ENCODE data around the gene NLRP7.
"Not testable (repeated sequence)": the region's sequence is repeated elsewhere in the genome, so short reads cannot be mapped to it uniquely, and the experiment has no call there.

The NLRP7 gene

GRCh38 chr19:54919646-54920563 is 27.4 kb downstream of the NLRP7 start:
- not testable (repeated sequence) for DNase-seq

GRCh38 chr19:54918499-54918898 is 28.8 kb downstream of the NLRP7 start:
- DNase-seq, result no peak

- DNase-seq, result no peak
Observed at GRCh38 chr19:54916822-54917221, 30.5 kb downstream of the NLRP7 start.

GRCh38 chr19:54907899-54908298 is 39.4 kb downstream of the NLRP7 start:
- not testable (repeated sequence) for DNase-seq

GRCh38 chr19:54906819-54907218 is 40.5 kb downstream of the NLRP7 start:
- DNase-seq, result no peak

- DNase-seq, result no peak
Observed at GRCh38 chr19:54905803-54906511, 41.4 kb downstream of the NLRP7 start, which contains the start of gene NCR1. NCR1 (plus strand) TSS chr19:54906148; CDS start chr19:54906188, 40 bp downstream.

GRCh38 chr19:54905421-54905802 is 41.9 kb downstream of the NLRP7 start:
- no peak for DNase-seq

- DNase-seq, result not testable (repeated sequence)
Observed at GRCh38 chr19:54904261-54904660, 43.1 kb downstream of the NLRP7 start.

- no peak for DNase-seq
Observed at GRCh38 chr19:54903303-54903702, 44.0 kb downstream of the NLRP7 start.

GRCh38 chr19:54902061-54902460 is 45.3 kb downstream of the NLRP7 start:
- no peak for DNase-seq

- not testable (repeated sequence) for DNase-seq
Observed at GRCh38 chr19:54901153-54901552, 46.2 kb downstream of the NLRP7 start.

- not testable (repeated sequence) for DNase-seq
Observed at GRCh38 chr19:54899646-54900045, 47.7 kb downstream of the NLRP7 start.

- not testable (repeated sequence) for DNase-seq
Observed at GRCh38 chr19:54898685-54899084, 48.6 kb downstream of the NLRP7 start.

- no peak for DNase-seq
Observed at GRCh38 chr19:54896036-54896435, 51.3 kb downstream of the NLRP7 start.

- not testable (repeated sequence) for DNase-seq
Observed at GRCh38 chr19:54894106-54894505, 53.2 kb downstream of the NLRP7 start.

GRCh38 chr19:54893406-54893805 is 53.9 kb downstream of the NLRP7 start:
- DNase-seq, result no peak

GRCh38 chr19:54889566-54889965 is 57.8 kb downstream of the NLRP7 start:
- DNase-seq, result no peak

- DNase-seq, result no peak
Observed at GRCh38 chr19:54888239-54888638, 59.1 kb downstream of the NLRP7 start.

- DNase-seq, result no peak
Observed at GRCh38 chr19:54883228-54883627, 64.1 kb downstream of the NLRP7 start.

- no peak for DNase-seq
Observed at GRCh38 chr19:54882758-54883157, 64.6 kb downstream of the NLRP7 start.

GRCh38 chr19:54881884-54882283 is 65.4 kb downstream of the NLRP7 start:
- no peak for DNase-seq

- no peak for DNase-seq
Observed at GRCh38 chr19:54877471-54877870, 69.9 kb downstream of the NLRP7 start.

- DNase-seq, result no peak
Observed at GRCh38 chr19:54875506-54875905, 71.8 kb downstream of the NLRP7 start.

GRCh38 chr19:54873990-54874389 is 73.3 kb downstream of the NLRP7 start, which contains the start of gene FCAR:
FCAR (plus strand) TSS chr19:54874235; CDS start chr19:54874290, 55 bp downstream.
- DNase-seq, result no peak
